ENCODE measurements around the gene CCDC188. TPM values are rescaled to one million over a fixed set of nuclear protein-coding genes. Genes with fewer than 3 reads are reported as not detected.
"Not testable (repeated sequence)": the region's sequence is repeated elsewhere in the genome, so short reads cannot be mapped to it uniquely, and the experiment has no call there.

CCDC188 gene
- total and polyA plus RNA-seq, 2 of the 4 experiments (the other 2 are of a cell fraction): 0.10 TPM; not detected in 1

- no peak for ATAC-seq (ENCODE audit: low read depth)
- Histone ChIP-seq H3K4me2 (ENCODE audit: low read depth, low read length) (no peak overlapping the region), H3K27ac (ENCODE audit: insufficient read depth, low read length) (no peak overlapping the region), H3K79me1 (ENCODE audit: low read depth in 1 of 2, low read length in 2 of 2) (no peaks in the 10 kb centered on the region), H2BK120ac (ENCODE audit: low read depth, low read length) (no peak overlapping the region), H3K9ac (ENCODE audit: low read depth, low read length) (no peak overlapping the region), H3K4me1 (ENCODE audit: control insufficient read depth, insufficient read depth, low read length) (no peaks in the 10 kb centered on the region), H4K91ac (ENCODE audit: insufficient read depth, low read depth, low read length) (no peak overlapping the region), H3K18ac (ENCODE audit: low read depth, low read length) (no peak overlapping the region), H2BK15ac (ENCODE audit: low read depth, low read length) (no peak overlapping the region), H3K23ac (ENCODE audit: low read depth, low read length) (no peak overlapping the region), H3K27me3 (ENCODE audit: control insufficient read depth, insufficient read depth, low read length) (peaks cover 13% of the 10 kb centered on the region), H2AFZ (replicated peaks; ENCODE audit: low read length, poor library complexity) (no peak overlapping the region), H2BK5ac (ENCODE audit: low read depth, low read length, poor library complexity, severe bottlenecking) (no peak overlapping the region), H3K4ac (ENCODE audit: low read depth, low read length) (no peak overlapping the region), H2AK9ac (replicated peaks; ENCODE audit: low read depth, low read length, poor library complexity) (no peak overlapping the region), H3K56ac (ENCODE audit: extremely low read depth, insufficient read depth, low read length) (no peak overlapping the region), H3K4me3 (ENCODE audit: insufficient read depth, low read depth, low read length) (no peak overlapping the region), H3K14ac (replicated peaks; ENCODE audit: low read depth, low read length) (no peak overlapping the region), H3K9me1 (ENCODE audit: insufficient read depth, low read length) (no peaks in the 10 kb centered on the region), H2AK5ac (ENCODE audit: low read depth, low read length) (no peak overlapping the region), H4K20me1 (ENCODE audit: insufficient read depth, low read length) (peaks cover 5% of the 10 kb centered on the region; the same call in 1 of the 2 replicates), H3K36me3 (ENCODE audit: control insufficient read depth, insufficient read depth, low read length) (no peaks in the 10 kb centered on the region), H4K8ac (ENCODE audit: low read depth in 2 of 2, low read length in 2 of 2) (no peak overlapping the region), H2BK20ac (ENCODE audit: low read depth, low read length) (no peak overlapping the region), H3K9me3 (ENCODE audit: control insufficient read depth, insufficient read depth, low read length) (no peaks in the 10 kb centered on the region), H4K5ac (ENCODE audit: low read depth, low read length) (no peak overlapping the region)
- POLR2A ChIA-PET (ENCODE audit: unreplicated experiment): no interaction called here
- WGBS, 2 experiments (ENCODE audit: extremely low coverage in 2 of 2, insufficient read length in 1 of 2): no CpG with 5 or more reads among the region's 10 CpGs
- intact Hi-C loops (cut with micrococcal nuclease) (no loop called here), dilution Hi-C loops (cut with HindIII; ENCODE audit: low sequenced_read_pairs, unreplicated experiment) (no loop called here), in situ Hi-C loops (cut with MboI; ENCODE audit: low sequenced_read_pairs) (no loop called here)
- CTCF ChIA-PET: no interaction called here
- DNase-seq: no peak
- no peak for TF ChIP-seq NFE2L2 (IDR thresholded peaks at IDR 0.05; ENCODE audit: low read depth, low read length)
- no peak for TF ChIP-seq RCOR1 (IDR thresholded peaks at IDR 0.05; ENCODE audit: insufficient replicate concordance, low read length)
- BruUV-seq (replicated peaks): no TSS peak
Observed at GRCh38 chr22:20160041-20160440, 9.2 kb upstream of the CCDC188 start.

DNA sequence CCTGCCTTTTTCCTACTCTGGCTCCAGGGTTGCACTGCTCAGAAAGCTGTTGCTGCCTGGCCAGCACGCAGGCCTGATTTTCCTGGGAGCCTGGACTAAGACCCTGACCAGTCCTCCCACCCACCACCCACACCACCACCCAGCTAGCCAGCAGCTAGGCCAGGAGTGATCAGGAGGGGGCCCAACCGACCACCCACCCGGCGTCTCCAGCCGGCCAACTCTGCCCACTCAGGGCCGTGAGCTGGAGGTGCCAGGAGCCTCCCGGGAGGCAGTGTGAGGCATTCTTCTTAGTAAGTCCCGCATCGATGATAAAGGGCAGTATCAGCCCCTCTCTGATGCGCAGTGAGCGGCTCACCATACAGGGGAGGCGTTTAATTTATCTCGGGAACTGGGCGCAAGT lies 8.7 kb upstream of the CCDC188 start:
- H3K18ac ChIP-seq (ENCODE audit: low read depth, low read length); H4K8ac ChIP-seq (ENCODE audit: low read depth in 2 of 2, low read length in 2 of 2); POLR2A ChIA-PET (ENCODE audit: unreplicated experiment); H3K9me3 ChIP-seq (ENCODE audit: control insufficient read depth, insufficient read depth, low read length); dilution Hi-C loops (cut with HindIII; ENCODE audit: low sequenced_read_pairs, unreplicated experiment); H4K20me1 ChIP-seq (ENCODE audit: insufficient read depth, low read length); H2AK5ac ChIP-seq (ENCODE audit: low read depth, low read length); H3K4ac ChIP-seq (ENCODE audit: low read depth, low read length); H2BK15ac ChIP-seq (ENCODE audit: low read depth, low read length); DNase-seq; H3K79me1 ChIP-seq (ENCODE audit: low read depth in 1 of 2, low read length in 2 of 2); H4K5ac ChIP-seq (ENCODE audit: low read depth, low read length); H4K91ac ChIP-seq (ENCODE audit: insufficient read depth, low read depth, low read length); H3K9me1 ChIP-seq (ENCODE audit: insufficient read depth, low read length); H2AFZ ChIP-seq (replicated peaks; ENCODE audit: low read length, poor library complexity); H3K9ac ChIP-seq (ENCODE audit: low read depth, low read length); H3K27ac ChIP-seq (ENCODE audit: insufficient read depth, low read length); H3K23ac ChIP-seq (ENCODE audit: low read depth, low read length); H2BK5ac ChIP-seq (ENCODE audit: low read depth, low read length, poor library complexity, severe bottlenecking); H2BK20ac ChIP-seq (ENCODE audit: low read depth, low read length); BruUV-seq (replicated peaks); H2AK9ac ChIP-seq (replicated peaks; ENCODE audit: low read depth, low read length, poor library complexity); H3K4me1 ChIP-seq (ENCODE audit: control insufficient read depth, insufficient read depth, low read length); H3K36me3 ChIP-seq (ENCODE audit: control insufficient read depth, insufficient read depth, low read length); ATAC-seq (ENCODE audit: low read depth); H2BK120ac ChIP-seq (ENCODE audit: low read depth, low read length); H3K4me2 ChIP-seq (ENCODE audit: low read depth, low read length); H3K56ac ChIP-seq (ENCODE audit: extremely low read depth, insufficient read depth, low read length); H3K4me3 ChIP-seq (ENCODE audit: insufficient read depth, low read depth, low read length); CTCF ChIA-PET; H3K14ac ChIP-seq (replicated peaks; ENCODE audit: low read depth, low read length): not testable (repeated sequence)
- intact Hi-C loops (cut with micrococcal nuclease): loop anchor here (5.0 kb wide), 1 partner anchor 298 kb away; no protein-coding TSS in a partner anchor
- peaks cover 13% of the 10 kb centered on the region for H3K27me3 ChIP-seq (ENCODE audit: control insufficient read depth, insufficient read depth, low read length)
- in situ Hi-C loops (cut with MboI; ENCODE audit: low sequenced_read_pairs): loop anchor here (5.0 to 10.0 kb wide), 2 partner anchors 133 to 295 kb away; no protein-coding TSS in a partner anchor
- no CpG with 5 or more reads among the region's 14 CpGs for WGBS, 2 experiments (ENCODE audit: extremely low coverage in 2 of 2, insufficient read length in 1 of 2)
